Stimulated activated CD8-positive, alpha-beta memory T cell treated with anti-CD3 and anti-CD28 coated beads, Interleukin-2, amount 100 ng/mL, for 1 hour (primary cell): ENCODE measurements around the gene HIVEP3.

ENCODE experiments used
- DNase-seq, 2 donors: peaks; one replicate each; pipeline ENCODE4 v3.0.0-alpha.2; 2020; ENCODE audit warnings: low read depth in 2 of 2

HIVEP3 gene

DNA sequence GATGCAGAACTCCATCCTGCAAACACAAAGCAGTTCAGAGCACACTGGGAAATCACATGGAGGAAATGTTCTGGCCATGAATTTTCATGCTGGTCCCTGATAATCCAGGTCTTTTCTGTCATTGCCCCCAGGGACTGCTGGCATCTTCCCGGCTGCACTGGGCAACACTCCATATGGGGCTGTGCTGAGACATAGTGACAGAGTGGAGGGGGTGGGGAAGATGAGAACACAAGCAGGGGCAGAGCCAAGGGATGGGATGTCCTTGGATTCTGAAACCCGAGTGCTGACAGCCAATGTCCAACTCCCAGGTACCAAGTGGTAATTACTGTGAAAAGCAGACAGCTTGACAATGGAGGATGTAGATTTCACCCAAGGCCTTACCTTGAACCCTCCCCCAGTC, 185.7 kb downstream of the HIVEP3 start:
- DNase-seq: no peak

- DNase-seq: no peak
Measured at GRCh38 chr1:41731516-41732030, 187.1 kb downstream of the HIVEP3 start.

GRCh38 chr1:41730806-41731205, 187.9 kb downstream of the HIVEP3 start:
- DNase-seq: no peak

DNA sequence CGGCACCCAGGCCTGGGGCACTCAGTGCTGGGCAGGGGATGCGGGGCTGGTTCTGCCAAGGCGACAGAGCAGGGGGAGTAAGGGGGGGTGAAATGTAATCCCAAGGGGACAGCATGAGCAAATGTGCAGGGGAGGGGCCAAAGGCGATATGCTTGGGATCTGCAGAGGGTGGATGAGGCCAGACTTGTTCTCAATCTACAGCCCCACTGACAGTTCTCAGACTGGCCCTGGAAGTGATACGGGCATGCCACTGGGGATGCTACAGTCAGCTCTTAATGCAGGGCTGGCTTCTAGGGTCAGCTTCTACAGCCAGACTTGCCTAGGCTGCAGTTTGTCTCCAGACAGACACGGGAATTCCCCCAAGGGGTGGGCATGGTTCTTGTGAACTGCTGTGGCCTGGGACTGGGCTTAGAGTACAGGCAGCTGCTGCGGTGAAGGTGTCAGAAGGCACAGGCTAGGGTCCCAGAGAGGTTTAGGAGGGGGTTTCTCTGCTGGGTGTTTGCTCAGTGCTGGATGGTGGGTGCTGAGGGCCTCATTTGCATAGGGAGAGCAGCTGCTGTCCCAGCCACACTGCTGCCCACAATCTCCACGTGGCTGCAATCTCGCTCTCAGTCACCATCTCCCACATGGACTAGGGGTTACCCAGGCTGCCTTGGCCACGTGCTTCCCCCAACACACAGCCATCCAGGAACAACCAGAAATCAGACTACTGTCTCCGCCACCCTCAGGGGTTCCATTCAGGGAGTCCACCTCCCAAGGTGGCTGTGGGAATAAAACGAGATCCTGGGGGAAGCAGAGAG, 190.1 kb downstream of the HIVEP3 start:
- peak in 1 of 2 donors; percentile 15 for DNase-seq

DNA sequence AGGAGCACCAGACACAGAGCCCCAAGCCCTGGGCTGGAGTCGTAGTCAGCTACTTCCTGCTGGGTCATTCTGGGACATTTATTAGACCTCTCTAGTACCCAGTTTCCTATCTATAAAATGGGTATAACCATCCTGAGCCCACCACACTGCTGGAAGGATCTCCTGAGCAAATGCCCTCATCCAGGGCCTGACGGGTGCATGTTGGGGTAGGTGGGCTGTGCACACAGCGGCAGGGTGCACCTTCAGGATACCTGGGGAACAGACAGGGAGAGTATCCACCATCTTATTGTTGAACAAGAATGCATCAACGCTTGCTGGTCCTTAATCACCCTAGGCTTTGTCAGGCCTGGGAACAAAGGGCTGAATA, 191.0 kb downstream of the HIVEP3 start:
- DNase-seq: no peak

- DNase-seq: no peak
Measured at GRCh38 chr1:41726899-41727748, 191.6 kb downstream of the HIVEP3 start.

DNA sequence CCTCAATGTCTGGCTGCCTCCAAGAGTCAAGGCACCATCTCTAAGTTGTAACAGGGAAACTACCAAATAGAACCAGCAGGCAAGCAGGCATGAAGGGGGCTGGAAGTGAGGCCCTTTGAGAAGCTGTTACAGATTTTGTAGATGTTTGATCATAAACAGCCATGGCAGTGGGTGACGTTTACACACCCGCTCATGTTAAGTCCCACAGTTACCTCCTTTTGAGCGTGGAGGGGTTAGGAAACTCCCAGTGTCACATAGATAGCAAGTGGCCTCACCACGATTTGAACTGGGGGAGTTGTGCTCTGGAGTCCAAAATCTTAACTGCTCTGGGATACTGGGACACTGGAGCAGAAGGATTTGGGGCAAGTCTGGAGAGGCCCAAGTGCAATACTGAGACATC, 192.4 kb downstream of the HIVEP3 start:
- no peak for DNase-seq

GRCh38 chr1:41724926-41725325, 193.8 kb downstream of the HIVEP3 start:
- no peak for DNase-seq

GRCh38 chr1:41724248-41724647, 194.5 kb downstream of the HIVEP3 start:
- no peak for DNase-seq

DNA sequence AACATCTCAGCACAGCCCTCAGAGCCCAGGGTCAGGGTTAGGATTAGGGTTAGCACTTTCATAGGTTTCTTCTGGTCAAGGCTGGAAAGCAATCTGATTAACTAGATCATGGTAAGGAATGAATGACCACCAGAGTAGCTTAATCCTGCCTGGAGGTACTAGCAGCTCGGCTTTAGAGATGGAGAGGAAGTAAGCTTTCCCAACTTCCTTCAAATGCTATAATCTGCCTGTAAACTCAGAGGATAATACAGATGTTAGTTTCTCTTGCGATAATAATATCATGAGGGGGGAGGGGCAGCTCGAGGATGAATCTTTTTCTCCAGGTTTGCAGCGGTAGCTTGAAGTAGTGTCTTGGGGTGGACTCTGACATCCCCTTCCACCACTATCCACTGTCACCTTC, 194.9 kb downstream of the HIVEP3 start:
- no peak for DNase-seq

GRCh38 chr1:41722184-41722583, 196.5 kb downstream of the HIVEP3 start:
- DNase-seq: no peak

DNA sequence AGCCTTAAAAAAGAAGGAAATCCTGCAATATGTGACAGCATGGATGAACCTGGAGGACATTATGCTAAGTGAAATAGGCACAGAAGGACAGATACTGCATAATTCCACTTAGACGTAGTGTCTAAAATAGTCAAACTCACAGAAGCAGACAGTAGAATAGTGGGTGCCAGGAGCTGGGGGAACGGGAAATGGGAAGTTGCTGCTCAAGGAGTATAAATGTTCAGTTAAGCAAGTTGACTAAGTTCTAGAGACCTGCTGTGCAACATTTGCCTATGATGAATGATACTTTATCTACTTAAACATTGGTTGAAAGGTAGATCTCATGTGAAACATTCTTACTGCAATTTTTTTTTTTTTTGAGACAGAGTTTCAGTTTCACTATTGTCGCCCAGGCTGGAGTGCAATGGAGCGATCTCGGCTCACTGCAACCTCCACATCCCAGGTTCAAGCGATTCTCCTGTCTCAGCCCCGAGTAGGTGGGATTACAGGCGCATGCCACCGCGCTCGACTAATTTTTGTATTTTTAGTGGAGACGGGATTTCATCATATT, 197.8 kb downstream of the HIVEP3 start:
- no peak for DNase-seq

GRCh38 chr1:41719590-41719989, 199.1 kb downstream of the HIVEP3 start:
- no peak for DNase-seq

- no peak for DNase-seq
Measured at GRCh38 chr1:41719128-41719527, 199.6 kb downstream of the HIVEP3 start.

- no peak for DNase-seq
Measured at GRCh38 chr1:41718497-41718896, 200.2 kb downstream of the HIVEP3 start.

DNA sequence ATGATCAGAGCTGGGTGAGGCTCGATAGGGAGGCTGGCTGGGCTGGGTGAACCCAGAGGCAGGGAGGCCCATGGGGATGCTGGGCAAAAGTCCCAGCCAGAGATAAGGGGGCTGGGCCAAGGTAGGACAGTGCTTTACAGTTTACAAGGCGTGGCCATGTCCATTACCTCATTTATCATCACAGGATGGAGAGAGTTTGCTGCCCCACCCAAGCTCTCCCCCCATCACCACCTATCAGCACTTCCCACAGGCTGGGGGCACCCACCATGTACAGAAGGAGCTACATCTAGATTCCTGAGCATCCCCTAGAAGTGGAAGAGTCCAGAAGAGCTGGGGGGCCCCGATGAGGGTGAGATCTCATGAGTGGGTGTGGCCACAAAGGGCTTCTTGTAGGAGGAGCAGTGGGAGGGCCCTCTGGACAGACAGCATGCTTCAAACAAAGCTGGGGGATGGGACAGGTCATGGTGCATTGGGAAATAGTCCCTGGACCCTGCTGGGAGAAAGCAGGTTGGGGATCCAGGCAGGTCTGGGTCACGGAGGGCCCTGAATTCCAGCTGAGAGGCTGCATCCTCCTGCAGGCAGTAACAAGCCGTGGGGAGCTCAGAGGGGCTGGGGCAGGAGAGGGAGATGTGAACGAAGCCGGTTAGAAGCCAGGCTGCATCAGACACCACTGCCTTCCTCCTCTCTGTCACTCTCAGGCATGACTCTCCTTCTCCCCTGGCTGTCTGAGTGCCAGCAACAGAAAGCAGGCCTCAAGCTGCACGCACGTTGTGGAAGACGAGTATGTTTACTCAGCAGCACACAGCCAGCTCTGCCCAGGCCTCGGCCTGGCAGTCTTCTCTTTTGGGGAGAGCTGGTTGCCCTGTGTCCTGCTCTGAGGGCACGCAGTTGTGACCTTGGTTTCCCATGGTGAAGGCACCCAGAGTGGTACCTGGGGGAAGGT, 202.3 kb downstream of the HIVEP3 start:
- no peak for DNase-seq

DNA sequence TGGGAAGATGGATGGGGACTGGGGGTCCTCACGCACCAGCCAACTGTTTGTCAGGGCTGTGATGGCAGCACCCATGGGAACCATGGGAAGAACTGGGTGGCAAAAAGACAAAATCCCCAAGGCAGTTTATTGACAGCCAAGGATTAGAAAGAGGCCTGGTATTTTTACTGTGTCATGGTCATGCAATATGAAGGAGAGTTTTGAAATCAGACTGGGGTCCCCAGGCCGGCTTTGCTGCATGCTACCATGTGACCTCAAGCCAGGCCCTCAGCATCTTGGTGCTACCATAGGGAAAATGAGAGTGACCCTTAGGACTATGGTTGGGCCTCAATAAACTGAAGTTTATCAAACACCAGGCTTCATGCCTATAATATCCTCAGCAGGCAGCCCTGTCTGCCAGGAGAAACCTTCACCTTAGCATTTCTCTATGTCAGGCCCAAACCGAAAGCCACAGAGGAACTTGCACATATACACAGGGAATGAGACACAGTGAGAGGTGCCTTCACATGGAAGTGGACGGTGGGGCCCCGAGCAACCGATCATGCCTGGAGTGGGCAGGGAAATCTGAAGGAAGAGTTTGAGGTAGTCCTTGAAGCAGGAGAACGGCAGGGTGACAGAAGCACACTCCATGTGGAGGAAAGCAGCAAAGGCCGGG, 203.2 kb downstream of the HIVEP3 start:
- DNase-seq: no peak

- DNase-seq: no peak
Measured at GRCh38 chr1:41714638-41715389, 203.9 kb downstream of the HIVEP3 start.

DNA sequence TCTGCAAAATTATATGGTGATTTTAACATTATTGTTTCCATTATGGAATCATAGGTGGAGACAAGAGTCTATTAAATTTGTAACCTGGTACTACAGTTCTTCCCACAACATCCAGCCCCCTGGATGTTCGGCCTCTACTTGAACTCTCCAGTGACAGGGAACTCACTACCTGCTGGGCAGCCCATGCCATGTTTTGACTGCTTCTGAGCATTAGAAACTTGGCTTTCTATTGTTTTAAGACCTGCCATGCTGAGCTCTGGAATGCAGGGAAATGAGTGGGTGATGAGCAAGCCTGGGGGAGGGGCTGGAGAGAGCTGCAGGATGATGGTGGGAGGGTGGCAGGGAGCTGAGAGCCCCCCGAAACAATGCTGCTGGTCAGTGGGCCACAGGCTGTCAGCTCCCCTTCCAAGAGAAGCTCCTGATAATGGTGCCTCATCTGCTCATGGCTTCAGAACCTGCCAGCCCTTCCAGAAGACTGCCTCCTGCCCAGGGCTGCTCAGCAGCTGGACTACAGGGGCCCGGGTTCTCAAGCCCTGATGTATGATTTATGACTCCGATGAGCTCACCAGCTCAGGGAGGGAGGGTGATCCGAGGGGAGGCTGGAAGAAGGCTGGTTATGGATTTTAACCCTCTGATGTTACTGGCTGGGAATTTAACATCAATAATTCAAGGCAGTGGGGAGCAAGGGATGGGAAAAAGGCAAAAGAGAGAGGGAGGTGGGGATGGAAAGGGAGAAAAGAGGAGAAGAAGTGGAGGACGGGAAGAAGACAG, 205.0 kb downstream of the HIVEP3 start:
- DNase-seq: no peak
